Measurements from ENCODE around the gene TRAPPC6A. TPM values are rescaled to one million over a fixed set of nuclear protein-coding genes. Genes with fewer than 3 reads are reported as not detected.
A peak's percentile ranks its signal among the peaks of the same experiment; 100 is the strongest.

TRAPPC6A gene
- total and polyA plus RNA-seq, 2 of the 13 experiments (the other 11 are each of a cell fraction or from before 2014, with no cell fraction given): 6.5 to 21.0 TPM

DNA sequence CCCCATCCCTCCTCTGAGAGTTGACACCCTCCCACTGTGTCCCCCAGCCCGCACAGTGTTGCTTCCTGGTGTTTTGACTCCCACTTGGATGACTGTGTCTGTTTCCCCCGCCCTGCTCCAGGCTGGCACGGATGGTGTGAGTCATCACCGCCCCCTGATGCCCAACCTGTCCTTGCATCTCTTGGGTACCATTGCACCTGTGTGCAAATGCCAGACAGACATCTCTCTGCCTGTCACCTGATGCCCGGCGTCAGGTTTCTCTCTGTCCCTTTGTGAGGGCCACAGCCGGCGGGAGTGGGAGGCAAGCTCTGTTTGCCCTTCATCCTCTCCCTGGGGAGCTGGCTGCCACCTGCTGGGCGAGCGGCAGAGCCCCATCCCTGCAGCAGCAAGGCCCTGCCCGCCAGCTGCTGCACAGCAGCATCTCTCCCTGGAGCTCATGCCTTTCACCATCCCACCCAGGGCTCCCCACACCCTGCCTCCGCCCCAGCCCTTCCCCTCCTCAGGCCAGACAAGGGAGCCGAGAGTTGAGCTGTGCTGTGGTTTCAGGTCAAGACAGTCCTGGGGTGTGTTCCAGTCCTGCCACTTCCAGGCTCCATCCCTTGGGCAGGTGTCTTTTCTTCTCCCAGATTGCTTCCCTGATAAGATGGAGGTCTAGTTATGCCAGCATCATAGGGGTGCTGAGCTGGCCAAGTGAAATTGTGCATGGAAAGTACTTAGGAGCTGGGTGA lies 47.0 kb downstream of the TRAPPC6A start (continued):
- TF ChIP-seq ZNF547 (CRISPR knock-in tag; IDR thresholded peaks at IDR 0.05): no peak
- TF ChIP-seq, protein P1, sequence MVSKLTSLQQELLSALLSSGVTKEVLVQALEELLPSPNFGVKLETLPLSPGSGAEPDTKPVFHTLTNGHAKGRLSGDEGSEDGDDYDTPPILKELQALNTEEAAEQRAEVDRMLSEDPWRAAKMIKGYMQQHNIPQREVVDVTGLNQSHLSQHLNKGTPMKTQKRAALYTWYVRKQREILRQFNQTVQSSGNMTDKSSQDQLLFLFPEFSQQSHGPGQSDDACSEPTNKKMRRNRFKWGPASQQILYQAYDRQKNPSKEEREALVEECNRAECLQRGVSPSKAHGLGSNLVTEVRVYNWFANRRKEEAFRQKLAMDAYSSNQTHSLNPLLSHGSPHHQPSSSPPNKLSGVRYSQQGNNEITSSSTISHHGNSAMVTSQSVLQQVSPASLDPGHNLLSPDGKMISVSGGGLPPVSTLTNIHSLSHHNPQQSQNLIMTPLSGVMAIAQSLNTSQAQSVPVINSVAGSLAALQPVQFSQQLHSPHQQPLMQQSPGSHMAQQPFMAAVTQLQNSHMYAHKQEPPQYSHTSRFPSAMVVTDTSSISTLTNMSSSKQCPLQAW (CRISPR knock-in tag; IDR thresholded peaks at IDR 0.05): no peak
- no peak for TF ChIP-seq SIX1 (CRISPR knock-in tag; IDR thresholded peaks at IDR 0.05; ENCODE audit: borderline replicate concordance)
- no peak for TF ChIP-seq SP1 (IDR thresholded peaks at IDR 0.05)
- TF ChIP-seq SP1 (CRISPR knock-in tag; IDR thresholded peaks at IDR 0.05): peak; percentile 36; the same call in 1 of the 2 replicates
- TF ChIP-seq, protein P2, sequence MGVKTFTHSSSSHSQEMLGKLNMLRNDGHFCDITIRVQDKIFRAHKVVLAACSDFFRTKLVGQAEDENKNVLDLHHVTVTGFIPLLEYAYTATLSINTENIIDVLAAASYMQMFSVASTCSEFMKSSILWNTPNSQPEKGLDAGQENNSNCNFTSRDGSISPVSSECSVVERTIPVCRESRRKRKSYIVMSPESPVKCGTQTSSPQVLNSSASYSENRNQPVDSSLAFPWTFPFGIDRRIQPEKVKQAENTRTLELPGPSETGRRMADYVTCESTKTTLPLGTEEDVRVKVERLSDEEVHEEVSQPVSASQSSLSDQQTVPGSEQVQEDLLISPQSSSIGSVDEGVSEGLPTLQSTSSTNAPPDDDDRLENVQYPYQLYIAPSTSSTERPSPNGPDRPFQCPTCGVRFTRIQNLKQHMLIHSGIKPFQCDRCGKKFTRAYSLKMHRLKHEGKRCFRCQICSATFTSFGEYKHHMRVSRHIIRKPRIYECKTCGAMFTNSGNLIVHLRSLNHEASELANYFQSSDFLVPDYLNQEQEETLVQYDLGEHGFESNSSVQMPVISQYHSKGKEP (CRISPR knock-in tag; IDR thresholded peaks at IDR 0.05): no peak
- TF ChIP-seq, protein P3, sequence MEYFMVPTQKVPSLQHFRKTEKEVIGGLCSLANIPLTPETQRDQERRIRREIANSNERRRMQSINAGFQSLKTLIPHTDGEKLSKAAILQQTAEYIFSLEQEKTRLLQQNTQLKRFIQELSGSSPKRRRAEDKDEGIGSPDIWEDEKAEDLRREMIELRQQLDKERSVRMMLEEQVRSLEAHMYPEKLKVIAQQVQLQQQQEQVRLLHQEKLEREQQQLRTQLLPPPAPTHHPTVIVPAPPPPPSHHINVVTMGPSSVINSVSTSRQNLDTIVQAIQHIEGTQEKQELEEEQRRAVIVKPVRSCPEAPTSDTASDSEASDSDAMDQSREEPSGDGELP (IDR thresholded peaks at IDR 0.05; ENCODE audit: borderline replicate concordance, low read depth): peak; percentile 20; the same call in 1 of the 2 replicates
- no peak for TF ChIP-seq ZNF749 (CRISPR knock-in tag; IDR thresholded peaks at IDR 0.05; ENCODE audit: borderline replicate concordance)
- no peak for TF ChIP-seq ZC3H4 (CRISPR knock-in tag; IDR thresholded peaks at IDR 0.05; ENCODE audit: borderline replicate concordance)
- TF ChIP-seq ZBTB38 (CRISPR knock-in tag; IDR thresholded peaks at IDR 0.05): peak; percentile 70
- TF ChIP-seq FOXK2 (IDR thresholded peaks at IDR 0.05): no peak
- TF ChIP-seq ZNF251 (CRISPR knock-in tag; IDR thresholded peaks at IDR 0.05): no peak
- TF ChIP-seq RFX3 (CRISPR knock-in tag; IDR thresholded peaks at IDR 0.05): no peak
- no peak for TF ChIP-seq MBNL3 (CRISPR knock-in tag; conservative IDR thresholded peaks at IDR 0.05)
- peak; percentile 83 for TF ChIP-seq RAD21 (CRISPR knock-in tag; IDR thresholded peaks at IDR 0.05)
- no peak for TF ChIP-seq ZNF282 (IDR thresholded peaks at IDR 0.05; ENCODE audit: partially characterized antibody)
- TF ChIP-seq KDM5B (CRISPR knock-in tag; IDR thresholded peaks at IDR 0.05; ENCODE audit: borderline replicate concordance): no peak
- TF ChIP-seq EED (CRISPR knock-in tag; IDR thresholded peaks at IDR 0.05): no peak
- no peak for TF ChIP-seq DR1 (CRISPR knock-in tag; IDR thresholded peaks at IDR 0.05)
- TF ChIP-seq, protein P4, sequence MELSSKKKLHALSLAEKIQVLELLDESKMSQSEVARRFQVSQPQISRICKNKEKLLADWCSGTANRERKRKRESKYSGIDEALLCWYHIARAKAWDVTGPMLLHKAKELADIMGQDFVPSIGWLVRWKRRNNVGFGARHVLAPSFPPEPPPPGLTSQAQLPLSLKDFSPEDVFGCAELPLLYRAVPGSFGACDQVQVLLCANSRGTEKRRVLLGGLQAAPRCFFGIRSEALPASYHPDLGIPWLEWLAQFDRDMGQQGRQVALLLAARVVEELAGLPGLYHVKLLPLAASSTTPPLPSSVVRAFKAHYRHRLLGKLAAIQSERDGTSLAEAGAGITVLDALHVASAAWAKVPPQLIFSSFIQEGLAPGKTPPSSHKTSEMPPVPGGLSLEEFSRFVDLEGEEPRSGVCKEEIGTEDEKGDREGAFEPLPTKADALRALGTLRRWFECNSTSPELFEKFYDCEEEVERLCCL (CRISPR knock-in tag; IDR thresholded peaks at IDR 0.05; ENCODE audit: borderline replicate concordance): no peak
- no peak for TF ChIP-seq FOXA3 (CRISPR knock-in tag; IDR thresholded peaks at IDR 0.05)
- no peak for TF ChIP-seq ZNF121 (CRISPR knock-in tag; IDR thresholded peaks at IDR 0.05)
- TF ChIP-seq ZNF30 (CRISPR knock-in tag; IDR thresholded peaks at IDR 0.05): no peak
- TF ChIP-seq, protein P5, sequence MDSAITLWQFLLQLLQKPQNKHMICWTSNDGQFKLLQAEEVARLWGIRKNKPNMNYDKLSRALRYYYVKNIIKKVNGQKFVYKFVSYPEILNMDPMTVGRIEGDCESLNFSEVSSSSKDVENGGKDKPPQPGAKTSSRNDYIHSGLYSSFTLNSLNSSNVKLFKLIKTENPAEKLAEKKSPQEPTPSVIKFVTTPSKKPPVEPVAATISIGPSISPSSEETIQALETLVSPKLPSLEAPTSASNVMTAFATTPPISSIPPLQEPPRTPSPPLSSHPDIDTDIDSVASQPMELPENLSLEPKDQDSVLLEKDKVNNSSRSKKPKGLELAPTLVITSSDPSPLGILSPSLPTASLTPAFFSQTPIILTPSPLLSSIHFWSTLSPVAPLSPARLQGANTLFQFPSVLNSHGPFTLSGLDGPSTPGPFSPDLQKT (CRISPR knock-in tag; IDR thresholded peaks at IDR 0.05; ENCODE audit: borderline replicate concordance): no peak
- TF ChIP-seq, protein P6, sequence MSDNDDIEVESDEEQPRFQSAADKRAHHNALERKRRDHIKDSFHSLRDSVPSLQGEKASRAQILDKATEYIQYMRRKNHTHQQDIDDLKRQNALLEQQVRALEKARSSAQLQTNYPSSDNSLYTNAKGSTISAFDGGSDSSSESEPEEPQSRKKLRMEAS (IDR thresholded peaks at IDR 0.05): no peak
- no peak for TF ChIP-seq NFE2 (CRISPR knock-in tag; IDR thresholded peaks at IDR 0.05)

Data from HepG2 (cell line).